WTC11 (cell line): ENCODE data around the gene BRSK2. TPM values are rescaled to one million over a fixed set of nuclear protein-coding genes. Genes with fewer than 3 reads are reported as not detected.

Experiments
- ATAC-seq: fragments of 200-7000 bp; cut with Tn5 transposase; 2 replicates; pipeline ENCODE4 v1.10.0; 2021; ENCODE audit warnings: mild to moderate bottlenecking, moderate library complexity
- CTCF ChIA-PET: fragments of 300-600 bp; sonication (Branson Sonifier 250); formaldehyde crosslinking; loops from one replicate; lab custom pipeline; 2021; ENCODE audit warnings: antibody characterized with exemption; lab: Charles Lee
- POLR2A ChIA-PET: fragments of 350-600 bp; sonication (Branson Sonifier 250); formaldehyde crosslinking; loops from one replicate; lab custom pipeline; 2021; ENCODE audit warnings: antibody characterized with exemption; lab: Charles Lee
- DNase-seq: peaks from one replicate; pipeline ENCODE4 v3.0.0; 2021; ENCODE audit warnings: low spot score
- H3K27ac Mint-ChIP-seq: 2 replicates; pipeline ENCODE4 v1.8.0; 2021; ENCODE audit warnings: mixed read lengths
- H3K27me3 Mint-ChIP-seq: 2 replicates; pipeline ENCODE4 v1.8.0; 2021; ENCODE audit warnings: low read depth, mild to moderate bottlenecking, moderate library complexity, mixed read lengths
- H3K36me3 Mint-ChIP-seq: 2 replicates; pipeline ENCODE4 v1.8.0; 2021; ENCODE audit warnings: mixed read lengths
- H3K4me1 Mint-ChIP-seq: 2 replicates; pipeline ENCODE4 v1.8.0; 2022; ENCODE audit warnings: mixed read lengths
- H3K4me3 Mint-ChIP-seq: 2 replicates; pipeline ENCODE4 v1.8.0; 2021; ENCODE audit warnings: mild to moderate bottlenecking, moderate library complexity, mixed read lengths
- H3K9me3 Mint-ChIP-seq: 2 replicates; pipeline ENCODE4 v1.8.0; 2021; ENCODE audit warnings: mixed read lengths
- CBFB ChIP-seq: sonication (generic); formaldehyde crosslinking; IDR thresholded peaks from 2 replicates; pipeline ENCODE4 v1.8.1; 2022; ENCODE audit warnings: mild to moderate bottlenecking, low read depth, missing genetic modification reagents
- CREB1 ChIP-seq: sonication (generic); formaldehyde crosslinking; IDR thresholded peaks from 2 replicates; pipeline ENCODE4 v1.8.0; 2023; ENCODE audit warnings: mild to moderate bottlenecking, missing genetic modification reagents
- CREM ChIP-seq: sonication (generic); formaldehyde crosslinking; IDR thresholded peaks from 2 replicates; pipeline ENCODE4 v1.8.1; 2022; ENCODE audit warnings: mild to moderate bottlenecking, missing genetic modification reagents, moderate library complexity
- ETV6 ChIP-seq: sonication (generic); formaldehyde crosslinking; IDR thresholded peaks from 2 replicates; pipeline ENCODE4 v1.8.1; 2022; ENCODE audit warnings: mild to moderate bottlenecking, missing genetic modification reagents
- GRHL2 ChIP-seq: fragments of 250-450 bp; sonication (Bioruptor Pico); IDR thresholded peaks from 2 replicates; pipeline ENCODE4 v1.8.0; 2022; ENCODE audit warnings: mild to moderate bottlenecking, moderate library complexity; ENCODE audit not compliant: insufficient replicate concordance, severe bottlenecking
- GTF2I ChIP-seq: fragments of 250-450 bp; sonication (Bioruptor Pico); conservative IDR thresholded peaks from 2 replicates; pipeline ENCODE4 v1.4.0; 2021; ENCODE audit warnings: mild to moderate bottlenecking
- HMGA2 ChIP-seq: fragments of 250-450 bp; sonication (Bioruptor Pico); IDR thresholded peaks from 2 replicates; pipeline ENCODE4 v1.4.0; 2021; ENCODE audit warnings: mild to moderate bottlenecking, moderate library complexity
- IRF2 ChIP-seq: sonication (generic); formaldehyde crosslinking; IDR thresholded peaks from 2 replicates; pipeline ENCODE4 v1.8.0; 2022; ENCODE audit warnings: low read depth, missing genetic modification reagents, borderline replicate concordance
- KAT7 ChIP-seq: sonication (generic); formaldehyde crosslinking; IDR thresholded peaks from 2 replicates; pipeline ENCODE4 v1.8.1; 2023; ENCODE audit warnings: missing genetic modification reagents, mild to moderate bottlenecking, borderline replicate concordance
- NFE2L1 ChIP-seq: sonication (generic); formaldehyde crosslinking; IDR thresholded peaks from 2 replicates; pipeline ENCODE4 v1.8.1; 2023; ENCODE audit warnings: missing genetic modification reagents
- NFYB ChIP-seq: sonication (generic); formaldehyde crosslinking; conservative IDR thresholded peaks from 2 replicates; pipeline ENCODE4 v1.8.0; 2022; ENCODE audit warnings: low read depth, missing genetic modification reagents
- PRRX2 ChIP-seq: fragments of 250-450 bp; sonication (Bioruptor Pico); IDR thresholded peaks from 2 replicates; pipeline ENCODE4 v1.8.0; 2021; ENCODE audit warnings: mild to moderate bottlenecking
- SMAD3 ChIP-seq: sonication (generic); formaldehyde crosslinking; IDR thresholded peaks from 2 replicates; pipeline ENCODE4 v1.8.0; 2022; ENCODE audit warnings: missing genetic modification reagents, mild to moderate bottlenecking, borderline replicate concordance
- SMAD4 ChIP-seq: sonication (generic); formaldehyde crosslinking; IDR thresholded peaks from 2 replicates; pipeline ENCODE4 v1.8.0; 2022; ENCODE audit warnings: mild to moderate bottlenecking, missing genetic modification reagents
- SOX15 ChIP-seq: fragments of 250-450 bp; sonication (Bioruptor Pico); IDR thresholded peaks from 2 replicates; pipeline ENCODE4 v1.9.0; 2021; ENCODE audit warnings: mild to moderate bottlenecking
- TCF7 ChIP-seq: sonication (generic); formaldehyde crosslinking; IDR thresholded peaks from 2 replicates; pipeline ENCODE4 v1.8.0; 2022; ENCODE audit warnings: mild to moderate bottlenecking, low read depth, missing genetic modification reagents, moderate library complexity
- TEAD1 ChIP-seq: sonication (generic); formaldehyde crosslinking; IDR thresholded peaks from 2 replicates; pipeline ENCODE4 v1.8.0; 2022; ENCODE audit warnings: mild to moderate bottlenecking, missing genetic modification reagents
- TEAD4 ChIP-seq: sonication (generic); formaldehyde crosslinking; IDR thresholded peaks from 2 replicates; pipeline ENCODE4 v1.8.0; 2022; ENCODE audit warnings: mild to moderate bottlenecking, missing genetic modification reagents
- TP53 ChIP-seq: sonication (generic); formaldehyde crosslinking; IDR thresholded peaks from 2 replicates; pipeline ENCODE4 v1.8.1; 2023; ENCODE audit warnings: mild to moderate bottlenecking, missing genetic modification reagents
- ZNF121 ChIP-seq: sonication (generic); formaldehyde crosslinking; IDR thresholded peaks from 2 replicates; pipeline ENCODE4 v1.8.0; 2023; ENCODE audit warnings: missing genetic modification reagents
- ZNF263 ChIP-seq: sonication (generic); formaldehyde crosslinking; IDR thresholded peaks from 2 replicates; pipeline ENCODE4 v1.8.1; 2022; ENCODE audit warnings: low read depth, mild to moderate bottlenecking, moderate library complexity, missing genetic modification reagents
- ZNF416 ChIP-seq: fragments of 250-450 bp; sonication (Bioruptor Pico); IDR thresholded peaks from 2 replicates; pipeline ENCODE4 v1.9.0; 2021; ENCODE audit warnings: mild to moderate bottlenecking, inconsistent platforms
- total RNA-seq: library from RNA; stranded (reverse); gene quantifications from 3 replicates; pipeline ENCODE4 v1.2.3, GENCODE V29; 2021
- TF ChIP-seq, protein P1 (sequence below): sonication (generic); formaldehyde crosslinking; IDR thresholded peaks from 2 replicates; pipeline ENCODE4 v1.8.0; 2022; ENCODE audit warnings: missing genetic modification reagents
- TF ChIP-seq, protein P2 (sequence below): fragments of 200-600 bp; IDR thresholded peaks from 2 replicates; pipeline ENCODE4 v1.8.0; 2022; ENCODE audit warnings: antibody characterized with exemption
- TF ChIP-seq, protein P3 (sequence below): fragments of 250-450 bp; sonication (Bioruptor Pico); conservative IDR thresholded peaks from 2 replicates; pipeline ENCODE4 v1.9.0; 2021; ENCODE audit warnings: mild to moderate bottlenecking
- TF ChIP-seq, protein P4 (sequence below): sonication (generic); formaldehyde crosslinking; IDR thresholded peaks from 2 replicates; pipeline ENCODE4 v1.8.0; 2022; ENCODE audit warnings: mild to moderate bottlenecking, missing genetic modification reagents
- TF ChIP-seq, protein P5 (sequence below): sonication (generic); formaldehyde crosslinking; IDR thresholded peaks from 2 replicates; pipeline ENCODE4 v1.8.1; 2022; ENCODE audit warnings: missing genetic modification reagents, borderline replicate concordance

BRSK2 gene
- total RNA-seq, 1 experiment from 2014 or later = 34.5 TPM

DNA sequence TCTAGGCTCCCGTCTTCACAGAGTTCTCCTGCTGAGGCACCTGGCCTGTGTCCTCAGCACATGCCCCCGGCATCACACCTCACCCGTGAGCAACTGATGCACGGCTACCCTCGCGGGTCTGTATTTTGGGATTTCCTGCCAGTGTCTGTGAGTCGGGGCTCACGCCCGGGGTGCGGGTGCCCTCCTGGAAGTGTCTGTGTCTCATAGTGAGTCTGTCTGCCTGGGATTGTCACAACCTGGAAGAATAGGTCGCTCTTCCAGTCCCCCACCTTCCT is 11.4 kb downstream of the BRSK2 start (continued):
- TF ChIP-seq, protein P1, sequence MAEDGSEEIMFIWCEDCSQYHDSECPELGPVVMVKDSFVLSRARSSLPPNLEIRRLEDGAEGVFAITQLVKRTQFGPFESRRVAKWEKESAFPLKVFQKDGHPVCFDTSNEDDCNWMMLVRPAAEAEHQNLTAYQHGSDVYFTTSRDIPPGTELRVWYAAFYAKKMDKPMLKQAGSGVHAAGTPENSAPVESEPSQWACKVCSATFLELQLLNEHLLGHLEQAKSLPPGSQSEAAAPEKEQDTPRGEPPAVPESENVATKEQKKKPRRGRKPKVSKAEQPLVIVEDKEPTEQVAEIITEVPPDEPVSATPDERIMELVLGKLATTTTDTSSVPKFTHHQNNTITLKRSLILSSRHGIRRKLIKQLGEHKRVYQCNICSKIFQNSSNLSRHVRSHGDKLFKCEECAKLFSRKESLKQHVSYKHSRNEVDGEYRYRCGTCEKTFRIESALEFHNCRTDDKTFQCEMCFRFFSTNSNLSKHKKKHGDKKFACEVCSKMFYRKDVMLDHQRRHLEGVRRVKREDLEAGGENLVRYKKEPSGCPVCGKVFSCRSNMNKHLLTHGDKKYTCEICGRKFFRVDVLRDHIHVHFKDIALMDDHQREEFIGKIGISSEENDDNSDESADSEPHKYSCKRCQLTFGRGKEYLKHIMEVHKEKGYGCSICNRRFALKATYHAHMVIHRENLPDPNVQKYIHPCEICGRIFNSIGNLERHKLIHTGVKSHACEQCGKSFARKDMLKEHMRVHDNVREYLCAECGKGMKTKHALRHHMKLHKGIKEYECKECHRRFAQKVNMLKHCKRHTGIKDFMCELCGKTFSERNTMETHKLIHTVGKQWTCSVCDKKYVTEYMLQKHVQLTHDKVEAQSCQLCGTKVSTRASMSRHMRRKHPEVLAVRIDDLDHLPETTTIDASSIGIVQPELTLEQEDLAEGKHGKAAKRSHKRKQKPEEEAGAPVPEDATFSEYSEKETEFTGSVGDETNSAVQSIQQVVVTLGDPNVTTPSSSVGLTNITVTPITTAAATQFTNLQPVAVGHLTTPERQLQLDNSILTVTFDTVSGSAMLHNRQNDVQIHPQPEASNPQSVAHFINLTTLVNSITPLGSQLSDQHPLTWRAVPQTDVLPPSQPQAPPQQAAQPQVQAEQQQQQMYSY = no peak
- TF ChIP-seq TP53 = no peak
- TF ChIP-seq PRRX2 (CRISPR knock-in tag) = no peak
- TF ChIP-seq, protein P2, sequence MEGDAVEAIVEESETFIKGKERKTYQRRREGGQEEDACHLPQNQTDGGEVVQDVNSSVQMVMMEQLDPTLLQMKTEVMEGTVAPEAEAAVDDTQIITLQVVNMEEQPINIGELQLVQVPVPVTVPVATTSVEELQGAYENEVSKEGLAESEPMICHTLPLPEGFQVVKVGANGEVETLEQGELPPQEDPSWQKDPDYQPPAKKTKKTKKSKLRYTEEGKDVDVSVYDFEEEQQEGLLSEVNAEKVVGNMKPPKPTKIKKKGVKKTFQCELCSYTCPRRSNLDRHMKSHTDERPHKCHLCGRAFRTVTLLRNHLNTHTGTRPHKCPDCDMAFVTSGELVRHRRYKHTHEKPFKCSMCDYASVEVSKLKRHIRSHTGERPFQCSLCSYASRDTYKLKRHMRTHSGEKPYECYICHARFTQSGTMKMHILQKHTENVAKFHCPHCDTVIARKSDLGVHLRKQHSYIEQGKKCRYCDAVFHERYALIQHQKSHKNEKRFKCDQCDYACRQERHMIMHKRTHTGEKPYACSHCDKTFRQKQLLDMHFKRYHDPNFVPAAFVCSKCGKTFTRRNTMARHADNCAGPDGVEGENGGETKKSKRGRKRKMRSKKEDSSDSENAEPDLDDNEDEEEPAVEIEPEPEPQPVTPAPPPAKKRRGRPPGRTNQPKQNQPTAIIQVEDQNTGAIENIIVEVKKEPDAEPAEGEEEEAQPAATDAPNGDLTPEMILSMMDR = no peak
- no peak for TF ChIP-seq ZNF263 (CRISPR knock-in tag)

DNA sequence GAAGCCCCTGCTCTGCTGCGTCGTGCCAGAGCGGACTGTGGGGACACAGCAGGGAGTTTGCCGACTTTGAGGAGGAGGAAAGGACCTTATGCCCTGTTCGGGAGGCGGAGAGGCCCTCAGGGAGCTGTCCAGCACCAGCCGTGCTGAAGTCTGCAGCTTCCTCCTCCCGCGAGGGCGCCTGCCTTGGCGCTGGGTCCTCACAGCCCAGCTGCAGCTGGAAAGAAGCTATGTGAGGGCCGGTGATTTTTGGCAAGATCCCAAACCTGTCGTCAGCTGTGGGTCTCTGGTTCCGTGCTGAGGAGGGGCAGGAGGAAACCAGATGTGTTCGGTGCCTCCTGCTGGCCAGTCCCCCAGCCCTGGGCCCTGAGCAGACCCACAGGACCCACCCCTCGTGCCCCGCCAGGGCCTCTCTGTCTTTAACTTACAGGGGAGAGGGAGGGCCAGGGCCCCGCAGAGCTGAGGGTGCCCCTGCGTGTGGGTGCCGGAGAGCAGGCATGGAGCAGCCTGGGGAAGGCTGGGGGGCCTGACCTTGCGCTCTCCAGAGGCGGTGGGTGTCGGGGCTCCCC is 12.0 kb downstream of the BRSK2 start:
- POLR2A ChIA-PET = no interaction called here
- H3K9me3 Mint-ChIP-seq = no peaks in the 10 kb centered on the region
- DNase-seq = peak; percentile 85
- H3K27ac Mint-ChIP-seq = no peak overlapping the region
- ATAC-seq = peak; percentile 74
- H3K27me3 Mint-ChIP-seq = no peaks in the 10 kb centered on the region
- CTCF ChIA-PET = interaction anchor here (0.9 to 1.9 kb wide), 6 partner anchors 9 to 177 kb away, joined by 3 to 8 read pairs (median 6); partner anchors contain the start of gene BRSK2
- no peaks in the 10 kb centered on the region for H3K36me3 Mint-ChIP-seq
- H3K4me1 Mint-ChIP-seq = no peaks in the 10 kb centered on the region
- H3K4me3 Mint-ChIP-seq = no peak overlapping the region
- TF ChIP-seq ZNF416 (CRISPR knock-in tag) (no peak), NFE2L1 (CRISPR knock-in tag) (peak; percentile 90), TEAD4 (CRISPR knock-in tag) (peak; percentile 87; the same call in 1 of the 2 replicates), SOX15 (no peak), NFYB (0 out of 2 replicates have a peak, but pooled peaks have one; percentile 17), TEAD1 (CRISPR knock-in tag) (peak; percentile 84; the same call in 1 of the 2 replicates), SMAD4 (CRISPR knock-in tag) (peak; percentile 88), KAT7 (CRISPR knock-in tag) (0 out of 2 replicates have a peak, but pooled peaks have one; percentile 52), HMGA2 (CRISPR knock-in tag) (no peak), ETV6 (CRISPR knock-in tag) (peak; percentile 92), TP53 (peak; percentile 95), GRHL2 (CRISPR knock-in tag) (no peak), IRF2 (CRISPR knock-in tag) (0 out of 2 replicates have a peak, but pooled peaks have one; percentile 84), CBFB (CRISPR knock-in tag) (no peak), TCF7 (CRISPR knock-in tag) (peak; percentile 91), GTF2I (no peak), CREM (CRISPR knock-in tag) (peak; percentile 76; the same call in 1 of the 2 replicates), SMAD3 (CRISPR knock-in tag) (peak; percentile 58; the same call in 1 of the 2 replicates), ZNF121 (0 out of 2 replicates have a peak, but pooled peaks have one; percentile 25), CREB1 (CRISPR knock-in tag) (peak; percentile 84)
- TF ChIP-seq, protein P3, sequence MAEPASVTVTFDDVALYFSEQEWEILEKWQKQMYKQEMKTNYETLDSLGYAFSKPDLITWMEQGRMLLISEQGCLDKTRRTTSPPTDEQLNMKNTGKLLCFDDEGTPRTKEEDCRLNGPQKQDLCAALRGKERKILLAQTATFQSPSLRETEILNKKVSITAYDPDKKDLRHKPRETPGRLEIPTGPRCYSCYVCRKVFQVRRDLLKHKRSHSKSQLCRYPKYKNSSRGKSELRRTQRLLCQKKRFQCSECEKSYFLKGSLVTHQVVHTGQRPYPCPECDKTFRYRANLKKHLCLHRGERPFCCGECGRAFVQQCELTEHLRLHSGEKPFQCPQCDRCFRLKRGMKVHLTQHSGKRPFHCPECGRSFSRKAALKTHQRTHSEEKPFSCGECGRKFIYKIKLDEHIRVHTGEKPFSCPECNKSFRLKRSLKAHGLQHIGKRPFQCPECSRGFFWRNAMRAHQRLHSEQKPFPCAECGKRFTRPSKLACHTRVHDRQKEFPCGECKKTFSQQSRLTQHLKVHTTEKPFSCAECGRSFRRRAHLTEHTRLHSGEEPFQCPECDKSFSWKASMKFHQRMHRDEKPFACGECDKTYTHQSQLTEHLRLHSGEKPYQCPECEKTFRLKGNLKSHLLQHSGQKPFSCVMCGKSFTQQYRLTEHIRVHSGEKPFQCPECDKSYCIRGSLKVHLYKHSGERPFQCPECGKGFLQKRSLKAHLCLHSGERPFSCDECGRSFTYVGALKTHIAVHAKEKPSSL (CRISPR knock-in tag) = no peak
- TF ChIP-seq, protein P4, sequence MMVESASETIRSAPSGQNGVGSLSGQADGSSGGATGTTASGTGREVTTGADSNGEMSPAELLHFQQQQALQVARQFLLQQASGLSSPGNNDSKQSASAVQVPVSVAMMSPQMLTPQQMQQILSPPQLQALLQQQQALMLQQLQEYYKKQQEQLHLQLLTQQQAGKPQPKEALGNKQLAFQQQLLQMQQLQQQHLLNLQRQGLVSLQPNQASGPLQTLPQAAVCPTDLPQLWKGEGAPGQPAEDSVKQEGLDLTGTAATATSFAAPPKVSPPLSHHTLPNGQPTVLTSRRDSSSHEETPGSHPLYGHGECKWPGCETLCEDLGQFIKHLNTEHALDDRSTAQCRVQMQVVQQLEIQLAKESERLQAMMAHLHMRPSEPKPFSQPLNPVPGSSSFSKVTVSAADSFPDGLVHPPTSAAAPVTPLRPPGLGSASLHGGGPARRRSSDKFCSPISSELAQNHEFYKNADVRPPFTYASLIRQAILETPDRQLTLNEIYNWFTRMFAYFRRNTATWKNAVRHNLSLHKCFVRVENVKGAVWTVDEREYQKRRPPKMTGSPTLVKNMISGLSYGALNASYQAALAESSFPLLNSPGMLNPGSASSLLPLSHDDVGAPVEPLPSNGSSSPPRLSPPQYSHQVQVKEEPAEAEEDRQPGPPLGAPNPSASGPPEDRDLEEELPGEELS (CRISPR knock-in tag) = peak; percentile 92
- TF ChIP-seq, protein P5, sequence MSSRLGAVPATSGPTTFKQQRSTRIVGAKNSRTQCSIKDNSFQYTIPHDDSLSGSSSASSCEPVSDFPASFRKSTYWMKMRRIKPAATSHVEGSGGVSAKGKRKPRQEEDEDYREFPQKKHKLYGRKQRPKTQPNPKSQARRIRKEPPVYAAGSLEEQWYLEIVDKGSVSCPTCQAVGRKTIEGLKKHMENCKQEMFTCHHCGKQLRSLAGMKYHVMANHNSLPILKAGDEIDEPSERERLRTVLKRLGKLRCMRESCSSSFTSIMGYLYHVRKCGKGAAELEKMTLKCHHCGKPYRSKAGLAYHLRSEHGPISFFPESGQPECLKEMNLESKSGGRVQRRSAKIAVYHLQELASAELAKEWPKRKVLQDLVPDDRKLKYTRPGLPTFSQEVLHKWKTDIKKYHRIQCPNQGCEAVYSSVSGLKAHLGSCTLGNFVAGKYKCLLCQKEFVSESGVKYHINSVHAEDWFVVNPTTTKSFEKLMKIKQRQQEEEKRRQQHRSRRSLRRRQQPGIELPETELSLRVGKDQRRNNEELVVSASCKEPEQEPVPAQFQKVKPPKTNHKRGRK (CRISPR knock-in tag) = 0 out of 2 replicates have a peak, but pooled peaks have one; percentile 20
